IPS-NIHi7 (cell line): ENCODE measurements around the gene OR13C9.
"Not testable (repeated sequence)": the region's sequence is repeated elsewhere in the genome, so short reads cannot be mapped to it uniquely, and the experiment has no call there.

Experiments used
- DNase-seq: peaks from one replicate; pipeline ENCODE4 v3.0.0; 2012; ENCODE audit warnings: mixed read lengths; ENCODE audit errors: extremely low spot score

The OR13C9 gene, protein sequence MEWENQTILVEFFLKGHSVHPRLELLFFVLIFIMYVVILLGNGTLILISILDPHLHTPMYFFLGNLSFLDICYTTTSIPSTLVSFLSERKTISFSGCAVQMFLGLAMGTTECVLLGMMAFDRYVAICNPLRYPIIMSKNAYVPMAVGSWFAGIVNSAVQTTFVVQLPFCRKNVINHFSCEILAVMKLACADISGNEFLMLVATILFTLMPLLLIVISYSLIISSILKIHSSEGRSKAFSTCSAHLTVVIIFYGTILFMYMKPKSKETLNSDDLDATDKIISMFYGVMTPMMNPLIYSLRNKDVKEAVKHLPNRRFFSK

DNA sequence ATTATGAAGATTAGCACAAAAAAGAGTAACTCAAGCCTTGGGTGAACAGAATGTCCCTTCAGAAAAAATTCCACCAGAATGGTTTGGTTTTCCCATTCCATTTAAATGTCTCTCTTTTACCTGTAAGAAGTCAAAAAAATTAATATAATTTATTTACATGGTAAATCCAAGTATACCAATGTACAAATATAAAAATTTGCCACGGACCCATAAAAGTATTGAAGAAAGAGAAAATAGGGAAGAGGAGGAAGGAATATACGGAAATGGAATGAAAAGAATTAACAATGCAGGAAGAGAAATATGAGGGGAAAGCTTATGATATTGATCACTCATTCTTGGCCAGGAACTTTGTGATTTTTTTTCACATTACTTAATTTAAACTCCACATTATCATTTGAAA is at the start of gene OR13C9:
OR13C9 (minus strand) TSS at position 101 of the 400 bp plus-strand sequence; CDS start at position 101, 0 bp downstream.
- no peak for DNase-seq

DNA sequence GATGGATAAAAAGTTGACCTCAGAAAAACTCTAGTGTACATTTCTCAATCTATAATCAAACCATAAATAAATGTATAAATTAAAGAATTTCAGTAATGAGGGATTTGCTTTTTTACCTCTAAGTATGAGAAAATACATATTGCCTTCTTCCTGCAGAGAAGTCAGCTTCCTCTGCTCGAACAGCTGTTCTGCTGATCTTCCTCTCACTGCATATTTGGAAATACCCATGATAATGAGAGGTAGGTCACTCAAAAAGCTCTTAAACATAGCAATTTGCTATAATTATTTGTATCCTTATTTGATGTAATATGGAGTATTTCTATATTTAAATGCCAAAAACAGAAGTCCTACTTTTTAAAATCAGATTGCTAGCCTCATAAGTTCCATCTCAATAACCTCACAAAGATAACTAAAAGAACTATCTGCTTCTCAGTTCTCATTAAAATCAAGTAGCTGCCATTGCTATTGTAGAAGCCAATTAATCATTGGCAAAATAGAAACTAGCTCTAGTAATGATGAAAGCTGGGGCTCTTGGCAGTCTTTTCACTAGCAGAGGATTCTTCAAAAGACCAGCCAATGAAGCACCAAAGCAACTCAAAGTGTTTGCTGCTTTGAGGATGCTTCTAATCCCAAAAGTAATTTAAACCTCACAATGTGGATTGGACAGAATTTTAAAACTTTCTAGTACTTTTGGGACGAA is 40.6 kb upstream of the OR13C9 start:
- no peak for DNase-seq

DNA sequence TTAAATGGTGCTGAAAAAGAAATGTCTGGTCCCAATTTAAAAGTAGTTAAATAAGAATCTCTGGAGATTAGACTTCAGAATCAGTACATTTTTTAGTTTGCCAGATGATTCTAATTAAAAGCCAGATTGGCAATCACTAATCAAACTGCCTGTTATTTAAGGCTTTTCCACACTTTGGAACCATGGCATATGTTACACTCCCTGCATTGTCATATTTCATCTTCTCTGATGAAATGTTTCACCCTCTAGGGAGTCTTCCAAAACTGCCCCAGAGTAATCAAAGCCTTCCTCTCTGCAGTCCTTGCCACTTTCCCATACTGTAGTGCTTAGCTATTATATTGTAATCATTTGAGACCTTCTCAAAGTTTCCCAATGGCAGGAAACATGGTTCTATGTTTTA is 17.5 kb upstream of the OR13C9 start:
- DNase-seq = no peak

DNA sequence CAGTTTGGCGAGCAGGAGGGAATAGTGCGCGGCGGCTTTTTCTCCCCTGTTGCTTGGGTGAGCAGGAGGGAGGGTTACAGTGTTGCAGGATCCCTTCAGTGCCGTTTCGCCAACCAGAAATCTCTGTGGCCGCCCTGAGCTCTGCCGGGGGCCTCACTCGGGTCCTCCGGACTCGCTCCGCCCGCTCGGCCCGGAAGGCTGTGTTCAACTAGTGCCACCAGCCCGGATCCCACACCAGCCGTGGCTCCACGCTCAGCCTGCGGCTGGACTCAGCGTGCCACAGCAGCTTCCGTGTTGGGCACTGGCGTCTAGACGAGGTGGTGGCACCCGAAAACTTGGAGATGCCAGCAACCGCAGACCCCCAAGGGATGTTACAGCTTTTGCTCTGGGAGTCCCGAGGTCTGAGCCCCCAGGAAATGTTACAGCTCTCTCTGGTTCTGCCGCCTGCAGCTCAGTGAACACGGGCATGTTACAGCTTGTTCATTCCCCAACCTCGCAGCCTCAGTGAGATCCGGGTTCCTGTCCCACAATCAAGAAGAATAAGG is 16.0 kb upstream of the OR13C9 start:
- DNase-seq = no peak

DNA sequence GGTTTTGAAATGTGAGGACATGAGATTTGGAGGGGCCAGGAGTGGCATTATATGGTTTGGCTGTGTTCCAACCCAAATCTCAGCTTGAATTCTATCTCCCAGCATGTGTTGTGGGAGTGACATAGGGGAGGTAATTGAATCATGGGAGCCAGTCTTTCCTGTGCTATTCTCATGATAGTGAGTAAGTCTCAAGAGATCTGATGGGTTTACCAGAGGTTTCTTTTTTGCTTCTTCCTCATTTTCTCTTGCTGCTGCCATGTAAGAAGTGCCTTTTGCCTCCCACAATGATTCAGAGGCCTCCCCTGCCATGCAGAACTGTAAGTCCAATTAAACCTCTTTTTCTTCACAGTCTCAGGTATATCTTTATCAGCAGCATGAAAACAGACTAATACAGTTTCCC is 8.0 kb upstream of the OR13C9 start:
- DNase-seq = not testable (repeated sequence)

DNA sequence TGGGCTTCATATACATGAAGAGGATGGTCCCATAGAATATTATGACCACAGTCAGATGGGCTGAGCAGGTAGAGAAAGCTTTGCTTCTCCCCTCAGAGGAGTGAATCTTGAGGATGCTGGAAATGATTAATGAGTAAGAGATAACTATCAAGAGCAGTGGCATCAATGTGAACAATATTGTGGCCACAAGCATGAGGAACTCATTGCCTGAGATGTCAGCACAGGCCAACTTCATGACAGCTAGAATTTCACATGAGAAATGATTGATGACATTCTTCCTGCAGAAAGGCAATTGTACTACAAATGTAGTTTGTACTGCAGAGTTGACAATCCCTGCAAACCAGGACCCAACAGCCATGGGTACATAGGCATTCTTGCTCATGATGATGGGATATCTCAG is 586 bp downstream of the OR13C9 start:
- DNase-seq = no peak

DNA sequence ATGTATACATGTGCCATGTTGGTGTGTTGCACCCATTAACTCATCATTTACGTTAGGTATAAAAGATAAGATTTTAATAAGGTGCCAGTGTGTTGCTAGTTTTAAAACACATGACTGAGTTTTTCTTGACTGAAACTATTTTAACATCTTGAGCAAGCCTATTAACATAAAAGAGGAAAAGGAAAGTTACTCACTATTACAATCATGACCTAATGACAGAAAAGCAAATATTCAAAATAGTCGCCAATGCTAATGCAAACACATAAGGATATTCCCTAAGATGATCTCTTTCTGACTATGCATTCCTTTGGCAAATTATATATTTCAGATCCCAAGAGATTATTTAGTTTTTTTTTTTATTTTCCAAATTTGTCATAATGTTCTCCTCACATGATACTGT is 6.8 kb downstream of the OR13C9 start:
- no peak for DNase-seq

DNA sequence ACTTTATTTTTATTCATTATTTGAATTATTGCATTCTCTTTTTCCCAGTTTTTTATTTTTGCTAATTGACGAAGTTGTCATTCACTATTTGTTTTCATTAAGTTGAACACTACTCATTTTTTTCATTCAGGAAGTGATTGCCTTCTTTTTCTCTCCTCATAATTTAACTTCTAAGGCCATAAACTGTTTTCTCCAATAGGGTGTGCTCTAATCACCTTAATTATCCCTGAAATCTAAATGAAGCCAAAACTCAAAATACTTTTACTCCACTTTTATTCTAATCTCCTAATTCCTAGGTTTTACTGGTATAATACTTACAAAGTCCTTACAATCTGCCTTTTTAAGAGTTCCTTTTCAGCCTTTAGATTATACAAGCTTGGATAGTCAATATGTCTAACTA is 9.7 kb downstream of the OR13C9 start:
- DNase-seq = no peak

DNA sequence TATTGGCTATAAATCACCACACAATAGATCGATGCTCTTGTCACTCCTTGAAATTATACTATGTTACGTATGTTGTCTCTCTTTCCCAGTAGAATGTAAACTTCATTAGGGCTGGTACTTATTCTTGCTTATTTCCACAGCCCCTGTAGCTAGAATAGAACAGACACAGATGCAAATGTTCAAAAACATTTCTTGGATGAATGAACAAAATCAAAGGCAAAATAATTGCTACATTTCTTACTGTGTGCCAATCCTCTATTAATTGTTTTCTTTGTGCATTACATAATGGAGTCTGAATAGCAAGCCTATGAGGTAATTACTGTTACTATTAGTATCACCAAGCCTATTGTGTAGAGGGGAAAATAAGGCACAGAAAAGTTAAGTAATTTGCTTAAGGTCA is 11.9 kb downstream of the OR13C9 start:
- DNase-seq = no peak

DNA sequence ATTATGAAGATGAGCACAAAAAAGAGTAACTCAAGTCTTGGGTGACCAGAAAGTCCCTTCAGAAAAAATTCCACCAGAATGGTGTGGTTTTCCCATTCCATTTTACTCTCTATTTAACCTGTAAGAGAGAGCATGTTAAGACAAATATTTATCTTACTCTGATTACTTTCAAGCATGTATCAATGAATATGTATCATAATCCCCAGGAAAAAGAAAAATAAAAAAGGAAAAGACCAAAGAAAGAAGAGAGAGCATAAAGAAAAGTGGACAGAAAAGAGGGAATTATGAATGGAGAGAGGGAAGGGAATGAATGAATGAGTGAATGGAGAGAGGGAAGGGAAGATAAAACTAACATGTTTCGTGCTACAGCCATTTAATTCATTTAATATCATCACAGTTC is 12.5 kb downstream of the OR13C9 start, which contains the start of gene OR13C2:
OR13C2 (minus strand) TSS at position 101 of the 400 bp plus-strand sequence; CDS start at position 101, 0 bp downstream.
- not testable (repeated sequence) for DNase-seq

DNA sequence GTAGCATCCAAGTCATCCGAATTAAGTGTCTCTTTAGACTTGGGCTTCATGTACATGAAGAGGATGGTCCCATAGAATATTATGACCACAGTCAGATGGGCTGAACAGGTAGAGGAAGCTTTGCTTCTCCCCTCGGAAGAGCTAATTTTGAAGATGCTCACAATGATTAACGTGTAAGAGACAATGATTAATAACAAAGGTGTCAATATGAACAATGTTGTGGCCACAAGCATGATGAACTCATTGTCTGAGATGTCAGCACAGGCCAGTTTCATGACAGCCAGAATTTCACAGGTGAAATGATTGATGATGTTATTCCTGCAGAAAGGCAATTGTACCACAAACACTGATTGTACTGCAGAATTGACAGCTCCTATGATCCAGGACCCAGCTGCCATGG is 13.2 kb downstream of the OR13C9 start:
- DNase-seq = no peak

DNA sequence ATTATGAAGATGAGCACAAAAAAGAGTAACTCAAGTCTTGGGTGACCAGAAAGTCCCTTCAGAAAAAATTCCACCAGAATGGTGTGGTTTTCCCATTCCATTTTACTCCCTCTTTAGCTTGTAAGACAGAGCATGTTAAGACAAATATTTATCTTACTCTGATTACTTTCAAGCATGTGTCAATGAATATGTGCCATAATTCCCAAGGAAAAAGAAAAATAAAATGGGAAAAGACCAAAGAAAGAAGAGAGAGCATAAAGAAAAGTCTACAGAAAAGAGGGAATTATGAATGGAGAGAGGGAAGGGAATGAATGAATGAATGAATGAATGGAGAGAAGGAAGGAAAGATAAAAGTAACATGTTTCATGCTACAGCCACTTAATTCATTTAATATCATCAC is 18.7 kb downstream of the OR13C9 start, which contains the start of gene OR13C5:
OR13C5 (minus strand) TSS at position 101 of the 400 bp plus-strand sequence; CDS start at position 101, 0 bp downstream.
- DNase-seq = not testable (repeated sequence)

DNA sequence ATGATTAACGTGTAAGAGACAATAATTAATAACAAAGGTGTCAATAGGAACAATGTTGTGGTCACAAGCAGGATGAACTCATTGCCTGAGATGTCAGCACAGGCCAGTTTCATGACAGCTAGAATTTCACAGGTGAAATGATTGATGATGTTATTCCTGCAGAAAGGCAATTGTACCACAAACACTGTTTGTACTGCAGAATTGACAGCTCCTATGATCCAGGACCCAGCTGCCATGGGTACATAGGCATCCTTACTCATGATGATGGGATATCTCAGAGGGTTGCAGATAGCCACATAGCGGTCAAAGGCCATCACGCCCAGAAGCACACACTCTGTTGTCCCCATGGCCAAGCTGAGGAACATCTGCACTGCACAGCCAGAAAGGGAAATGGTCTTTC is 19.3 kb downstream of the OR13C9 start:
- DNase-seq = not testable (repeated sequence)

DNA sequence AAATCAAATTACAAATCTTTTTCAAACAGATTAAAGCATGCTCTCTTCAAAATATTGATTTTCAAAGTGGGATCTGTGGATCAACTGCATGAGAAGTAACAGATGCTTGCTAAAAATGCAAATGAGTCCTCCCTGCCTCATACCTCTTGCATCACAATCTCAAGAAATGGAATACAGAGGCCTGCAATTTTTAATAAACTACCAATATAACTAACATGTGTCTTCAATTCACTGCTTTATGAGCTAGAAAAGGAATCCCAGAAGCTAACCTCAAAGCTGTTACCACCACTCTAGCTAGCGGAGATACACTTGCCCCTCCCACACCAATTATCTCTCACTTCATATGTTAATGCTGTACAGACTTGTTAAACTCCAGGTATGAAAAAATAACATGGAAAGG is 28.4 kb downstream of the OR13C9 start:
- DNase-seq = no peak

DNA sequence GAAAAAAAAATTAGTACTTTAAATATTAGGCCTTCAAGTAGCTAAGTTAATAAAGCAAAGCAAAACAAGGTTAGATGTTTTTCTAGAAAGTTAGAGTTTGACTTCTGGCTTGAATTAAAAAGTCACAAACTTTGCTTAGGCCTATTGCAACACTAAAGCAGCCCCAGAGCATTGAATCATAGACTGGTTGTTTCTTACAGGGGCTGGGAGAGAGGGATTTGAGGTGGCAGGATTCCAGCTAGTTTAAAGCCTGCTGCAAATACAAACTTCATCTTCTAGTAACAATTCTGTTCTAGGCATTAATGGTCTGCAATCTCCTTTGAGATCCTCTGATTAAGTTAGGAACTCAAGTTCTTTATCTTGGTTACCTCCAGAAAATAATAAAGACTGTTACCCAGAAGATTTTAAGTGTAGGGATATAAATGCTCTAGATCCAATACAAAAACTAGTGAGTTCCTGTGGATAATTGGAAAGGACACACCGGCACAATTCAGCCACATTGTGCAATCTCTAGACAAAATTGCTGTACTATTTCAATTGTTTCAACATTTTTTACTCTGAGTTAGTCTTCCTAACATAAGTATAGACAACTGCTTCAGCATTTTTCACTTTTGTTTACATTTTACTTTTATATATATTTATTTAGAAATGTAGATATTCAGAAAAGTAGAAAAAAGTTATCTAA is 31.4 kb downstream of the OR13C9 start:
- no peak for DNase-seq

DNA sequence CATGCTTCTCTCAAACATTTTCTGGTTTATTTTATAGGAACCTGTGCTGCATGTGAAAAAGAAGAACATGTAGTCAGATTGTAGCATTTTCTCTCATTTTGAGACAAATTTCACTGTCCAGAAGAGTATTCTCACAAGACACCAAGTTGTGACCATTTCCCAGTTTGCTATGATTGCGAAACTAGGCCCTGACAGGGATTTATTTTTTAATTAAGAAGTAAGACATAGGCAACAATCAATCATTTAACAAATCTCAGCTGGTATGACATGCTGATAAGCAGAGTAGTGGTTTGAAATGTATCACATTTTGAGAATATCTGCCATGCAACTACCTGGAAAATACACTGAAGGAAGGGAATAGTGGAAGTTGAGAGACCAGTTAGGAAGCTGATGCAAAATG is 37.4 kb downstream of the OR13C9 start:
- no peak for DNase-seq

DNA sequence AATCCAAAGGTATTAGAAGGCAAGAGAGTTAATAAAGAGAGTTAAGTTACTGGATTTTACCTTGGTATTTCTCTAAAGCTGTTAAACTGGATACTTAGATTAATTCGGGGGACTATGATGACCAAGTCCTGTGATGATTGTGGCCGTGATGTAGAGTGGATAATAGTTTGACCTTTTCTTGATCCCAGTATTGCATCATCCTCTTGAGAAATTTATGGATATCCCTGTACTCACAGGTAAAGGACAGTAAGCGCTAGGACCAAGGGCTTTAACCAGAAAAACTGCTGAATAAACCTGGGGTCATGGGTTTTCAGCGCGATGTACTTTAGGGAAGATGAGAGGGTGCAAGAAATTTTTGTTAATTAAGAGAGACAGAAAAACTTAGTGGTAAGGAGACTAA is 40.7 kb downstream of the OR13C9 start:
- DNase-seq = no peak

DNA sequence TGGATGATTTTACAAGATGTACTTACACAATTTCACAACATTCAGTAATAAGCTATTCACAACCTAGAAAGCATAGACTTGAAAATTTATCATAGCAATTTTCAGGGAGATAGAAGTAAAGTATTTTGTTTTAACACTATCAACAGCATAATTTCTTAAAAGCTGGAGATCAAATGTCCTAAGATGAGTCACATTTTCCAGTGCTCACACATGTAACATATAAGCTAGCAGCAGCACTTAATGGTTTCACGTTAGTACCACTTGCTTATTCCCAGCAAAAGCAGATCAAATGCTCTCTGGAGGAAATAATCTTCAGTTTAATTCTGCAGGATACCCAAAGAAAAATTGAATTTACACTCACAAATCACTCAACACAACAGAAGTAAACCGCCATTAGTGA is 42.5 kb downstream of the OR13C9 start:
- DNase-seq = no peak

DNA sequence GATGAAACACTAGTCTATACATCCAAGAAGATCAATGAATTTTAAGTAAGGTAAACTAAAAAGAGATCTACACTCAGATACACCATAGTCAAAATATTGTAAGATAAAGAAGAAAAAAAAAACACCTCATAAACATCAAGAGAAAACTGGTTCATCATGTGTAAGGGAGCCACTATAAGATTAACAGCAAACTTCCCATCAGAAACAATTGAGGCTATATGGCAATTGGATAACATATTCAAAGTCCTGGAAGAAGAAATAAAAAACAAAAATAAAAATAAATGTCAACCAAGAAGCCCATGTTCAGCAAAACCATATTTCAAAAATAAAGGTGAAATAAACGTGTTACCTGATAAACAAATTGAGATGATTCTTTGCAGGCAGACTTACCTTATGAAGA is 45.4 kb downstream of the OR13C9 start:
- DNase-seq = no peak

DNA sequence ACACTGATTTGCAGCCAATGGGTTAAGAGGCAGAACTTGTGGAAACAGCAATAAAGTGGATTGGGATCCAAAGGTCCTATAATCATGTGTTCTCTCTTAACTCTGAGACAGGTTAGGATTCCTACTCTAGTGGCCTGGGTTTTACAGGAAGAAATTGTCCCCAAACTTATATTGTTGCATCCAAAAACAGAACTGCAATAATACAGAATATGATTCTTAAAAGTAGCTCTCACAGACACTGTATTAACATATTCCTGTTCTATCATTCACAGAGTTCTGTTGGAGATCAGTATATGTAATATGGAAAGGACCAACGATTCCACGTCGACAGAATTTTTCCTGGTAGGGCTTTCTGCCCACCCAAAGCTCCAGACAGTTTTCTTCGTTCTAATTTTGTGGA is 49.1 kb downstream of the OR13C9 start, which contains the start of gene OR13C8:
OR13C8 (plus strand) TSS at position 301 of the 400 bp plus-strand sequence; CDS start at position 301, 0 bp downstream.
- no peak for DNase-seq
